Hepatocyte (in vitro differentiated cells): ENCODE measurements around the gene ITGAD. TPM values are rescaled to one million over a fixed set of nuclear protein-coding genes. Genes with fewer than 3 reads are reported as not detected.
A peak's percentile ranks its signal among the peaks of the same experiment; 100 is the strongest.

Source experiments
- DNase-seq: peaks from one replicate; pipeline ENCODE4 v3.0.0-alpha.2; 2016; ENCODE audit warnings: low spot score
- H2AFZ ChIP-seq: fragments of 200-600 bp; sonication (generic); 2 replicates; pipeline ENCODE4 v1.6.0; 2016; ENCODE audit warnings: antibody characterized with exemption, mild to moderate bottlenecking
- H3K27ac ChIP-seq: fragments of 200-600 bp; sonication (generic); 2 replicates; pipeline ENCODE4 v1.5.1; 2016; ENCODE audit warnings: mild to moderate bottlenecking
- H3K27me3 ChIP-seq: fragments of 200-600 bp; sonication (generic); 2 replicates; pipeline ENCODE4 v1.6.1; 2016
- H3K36me3 ChIP-seq: fragments of 200-600 bp; sonication (generic); replicated peaks from 2 replicates; pipeline ENCODE4 v1.5.1; 2016; ENCODE audit warnings: low read depth; ENCODE audit not compliant: insufficient read depth
- H3K4me1 ChIP-seq: fragments of 200-600 bp; sonication (generic); 2 replicates; pipeline ENCODE4 v1.5.1; 2016; ENCODE audit warnings: mild to moderate bottlenecking, moderate library complexity; ENCODE audit not compliant: insufficient read depth
- H3K4me2 ChIP-seq: fragments of 200-600 bp; sonication (generic); 2 replicates; pipeline ENCODE4 v1.6.0; 2016
- H3K4me3 ChIP-seq: fragments of 200-600 bp; sonication (generic); 2 replicates; pipeline ENCODE4 v1.5.1; 2016; ENCODE audit warnings: mild to moderate bottlenecking
- H3K79me2 ChIP-seq: fragments of 200-600 bp; sonication (generic); 2 replicates; pipeline ENCODE4 v1.6.0; 2017; ENCODE audit warnings: mild to moderate bottlenecking
- H3K9me2 ChIP-seq: fragments of 200-600 bp; sonication (generic); replicated peaks from 2 replicates; pipeline ENCODE4 v1.6.0; 2017; ENCODE audit warnings: mild to moderate bottlenecking; ENCODE audit not compliant: insufficient read depth
- H3K9me3 ChIP-seq: fragments of 200-600 bp; sonication (generic); 2 replicates; pipeline ENCODE4 v1.5.1; 2016; ENCODE audit warnings: low read depth, mild to moderate bottlenecking
- H4K20me1 ChIP-seq: fragments of 200-600 bp; sonication (generic); 2 replicates; pipeline ENCODE4 v1.6.0; 2016; ENCODE audit warnings: mild to moderate bottlenecking; ENCODE audit not compliant: insufficient read depth, poor library complexity, severe bottlenecking
- CTCF ChIP-seq: fragments of 200-600 bp; sonication (generic); IDR thresholded peaks from 2 replicates; pipeline ENCODE4 v1.5.1; 2016; ENCODE audit warnings: antibody characterized with exemption, mild to moderate bottlenecking; ENCODE audit not compliant: poor library complexity
- EZH2 ChIP-seq: fragments of 200-600 bp; sonication (generic); IDR thresholded peaks from 2 replicates; pipeline ENCODE4 v1.6.1; 2016; ENCODE audit warnings: antibody characterized with exemption, mild to moderate bottlenecking, borderline replicate concordance
- EZH2phosphoT487 ChIP-seq: fragments of 200-600 bp; sonication (generic); IDR thresholded peaks from one replicate; pipeline ENCODE4 v1.6.1; 2018; ENCODE audit warnings: antibody characterized with exemption, mild to moderate bottlenecking, low read depth, moderate library complexity; ENCODE audit not compliant: unreplicated experiment, severe bottlenecking
- WGBS: methylation state at CpG from one replicate; pipeline ENCODE4 v1.1.6; 2016; ENCODE audit warnings: low lambda C conversion rate; ENCODE audit errors: missing lambda C conversion rate; 5-methylcytosine and 5-hydroxymethylcytosine counted together
- polyA plus RNA-seq: library from polyadenylated mRNA; unstranded; fragments of >200 nt; fragmentation: Nextera tagmentation; extraction: Ambion mirVana; gene quantifications from 2 replicates; pipeline ENCODE4 v1.2.1, GENCODE V29; 2016
- total RNA-seq: library from RNA; depleted of rRNA; stranded (reverse); fragments of >200 nt; gene quantifications from 2 replicates; pipeline ENCODE4 v1.2.3, GENCODE V29; 2014

The ITGAD gene
- total and polyA plus RNA-seq, 2 experiments from 2014 or later, result not detected

DNA sequence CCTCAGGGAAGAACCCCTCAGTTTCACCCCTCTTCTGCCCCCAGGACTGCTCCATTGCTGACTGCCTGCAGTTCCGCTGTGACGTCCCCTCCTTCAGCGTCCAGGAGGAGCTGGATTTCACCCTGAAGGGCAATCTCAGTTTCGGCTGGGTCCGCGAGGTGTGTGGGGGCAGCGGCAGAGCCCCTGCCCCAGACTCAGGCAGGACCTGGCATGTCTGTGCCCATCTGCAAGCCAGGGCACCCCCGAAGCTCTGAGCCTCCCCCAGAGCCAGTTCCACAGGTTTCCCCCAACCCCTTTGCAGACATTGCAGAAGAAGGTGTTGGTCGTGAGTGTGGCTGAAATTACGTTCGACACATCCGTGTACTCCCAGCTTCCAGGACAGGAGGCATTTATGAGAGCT lies 30.7 kb downstream of the ITGAD start:
- no peak overlapping the region for H3K4me2 ChIP-seq
- no peaks in the 10 kb centered on the region for H3K9me3 ChIP-seq
- no peak overlapping the region for H3K4me3 ChIP-seq
- no peak for DNase-seq
- H2AFZ ChIP-seq, result no peak overlapping the region
- H3K27me3 ChIP-seq, result peaks cover 3% of the 10 kb centered on the region
- 90% methylated on average over 12 of the region's 12 CpGs for WGBS
- no peaks in the 10 kb centered on the region for H3K79me2 ChIP-seq
- H4K20me1 ChIP-seq, result no peaks in the 10 kb centered on the region
- H3K9me2 ChIP-seq, result no peaks in the 10 kb centered on the region
- H3K4me1 ChIP-seq, result peaks cover under 1% of the 10 kb centered on the region
- TF ChIP-seq EZH2phosphoT487 (no peak), CTCF (no peak), EZH2 (no peak)
- no peak overlapping the region for H3K27ac ChIP-seq
- H3K36me3 ChIP-seq, result no peaks in the 10 kb centered on the region

- Histone ChIP-seq H3K4me1 (peaks cover 15% of the 10 kb centered on the region), H3K9me3 (no peaks in the 10 kb centered on the region), H4K20me1 (no peaks in the 10 kb centered on the region), H3K27me3 (peaks cover 3% of the 10 kb centered on the region), H3K79me2 (no peaks in the 10 kb centered on the region), H3K4me2 (peak overlapping the region; percentile 33), H3K36me3 (no peaks in the 10 kb centered on the region), H3K9me2 (no peaks in the 10 kb centered on the region), H3K4me3 (no peak overlapping the region), H2AFZ (no peak overlapping the region), H3K27ac (no peak overlapping the region)
- DNase-seq, result peak; percentile 11
- TF ChIP-seq EZH2 (no peak), CTCF (no peak), EZH2phosphoT487 (no peak)
- WGBS, result 72% methylated on average over 40 of the region's 83 CpGs
Observed at GRCh38 chr16:31427441-31428278, 34.5 kb downstream of the ITGAD start.

- Histone ChIP-seq H3K27ac (no peak within 1 kb of the TSS), H3K36me3 (no peaks in the 10 kb centered on the region), H2AFZ (no peak within 1 kb of the TSS), H3K4me3 (no peak within 1 kb of the TSS), H3K9me2 (no peaks in the 10 kb centered on the region), H3K4me1 (peaks cover 15% of the 10 kb centered on the region), H3K4me2 (peak within 1 kb of the TSS; percentile 49), H4K20me1 (no peaks in the 10 kb centered on the region), H3K79me2 (no peaks in the 10 kb centered on the region), H3K27me3 (no peaks in the 10 kb centered on the region), H3K9me3 (no peaks in the 10 kb centered on the region)
- no peak for DNase-seq
- no peak for TF ChIP-seq EZH2phosphoT487
- no peak for TF ChIP-seq CTCF
- TF ChIP-seq EZH2, result no peak
- WGBS, result 72% methylated on average over 7 of the region's 7 CpGs
Observed at GRCh38 chr16:31428279-31428597, 35.1 kb downstream of the ITGAD start, which contains the start of gene COX6A2. COX6A2 (minus strand) TSS chr16:31428360; CDS start chr16:31428325, 35 bp downstream.
